ENCODE results near the gene ST6GALNAC4.

GRCh38 chr9:127943011-127943662, 26.3 kb upstream of the ST6GALNAC4 start:
- TF ChIP-seq CTCF (IDR thresholded peaks at IDR 0.05) (peak in 1 of 3 experiments; percentile 4), POLR2AphosphoS5 (IDR thresholded peaks at IDR 0.05) (no peak), POLR2A (IDR thresholded peaks at IDR 0.05; ENCODE audit: low read depth) (no peak)

All from esophagus muscularis mucosa (tissue), 3 donors.